ENCODE measurements around the gene ADGB. TPM values are rescaled to one million over a fixed set of nuclear protein-coding genes. Genes with fewer than 3 reads are reported as not detected.
A peak's percentile ranks its signal among the peaks of the same experiment; 100 is the strongest.

Gene ADGB
- total and polyA plus RNA-seq, 9 of the 15 experiments (the other 6 are each of a cell fraction or from before 2014, with no cell fraction given) = not detected

DNA sequence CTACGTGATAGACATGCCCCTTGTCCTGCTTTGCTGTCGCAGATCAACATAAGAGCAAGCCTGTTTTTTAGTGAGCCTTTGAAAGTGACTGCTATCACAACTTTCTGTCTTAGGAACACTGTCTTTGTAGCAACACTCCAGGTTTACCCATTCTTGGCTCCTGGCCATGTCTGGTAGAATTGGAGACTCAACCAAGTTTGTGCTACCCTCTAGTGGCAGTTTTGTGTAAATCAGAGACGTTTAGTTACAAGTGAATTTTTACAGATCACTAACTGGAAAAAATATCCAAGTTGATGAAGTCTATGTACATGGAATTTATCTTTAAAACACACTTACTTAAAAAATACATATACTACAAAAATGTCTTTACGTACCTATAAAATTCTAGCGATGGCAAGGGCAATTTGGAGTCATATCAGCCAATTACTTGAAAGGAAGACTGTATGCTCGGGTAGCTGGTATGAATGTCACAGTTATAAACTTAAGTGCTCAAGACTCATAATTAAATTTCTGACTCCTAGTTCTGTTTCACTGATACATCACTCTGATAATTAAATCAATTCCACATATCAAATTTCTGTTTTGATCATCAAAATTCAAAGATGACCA, 101.4 kb downstream of the ADGB start (continued):
- no peak for TF ChIP-seq ZBED1 (IDR thresholded peaks at IDR 0.05)
- no peak for TF ChIP-seq ZSCAN32 (CRISPR knock-in tag; IDR thresholded peaks at IDR 0.05)
- TF ChIP-seq RAD21 (CRISPR knock-in tag; conservative IDR thresholded peaks at IDR 0.05 in 1 of 2, IDR thresholded peaks at IDR 0.05 in 1 of 2) = peak; percentile 98
- no peak for TF ChIP-seq ZFPM2 (CRISPR knock-in tag; IDR thresholded peaks at IDR 0.05)
- no peak for TF ChIP-seq TAF1 (IDR thresholded peaks at IDR 0.05; ENCODE audit: control insufficient read depth, extremely low read depth, insufficient read depth, low read length, severe bottlenecking)
- no peak for TF ChIP-seq RBBP5 (IDR thresholded peaks at IDR 0.05; ENCODE audit: borderline replicate concordance, insufficient read depth, low read length, poor library complexity, severe bottlenecking)
- TF ChIP-seq, protein P1, sequence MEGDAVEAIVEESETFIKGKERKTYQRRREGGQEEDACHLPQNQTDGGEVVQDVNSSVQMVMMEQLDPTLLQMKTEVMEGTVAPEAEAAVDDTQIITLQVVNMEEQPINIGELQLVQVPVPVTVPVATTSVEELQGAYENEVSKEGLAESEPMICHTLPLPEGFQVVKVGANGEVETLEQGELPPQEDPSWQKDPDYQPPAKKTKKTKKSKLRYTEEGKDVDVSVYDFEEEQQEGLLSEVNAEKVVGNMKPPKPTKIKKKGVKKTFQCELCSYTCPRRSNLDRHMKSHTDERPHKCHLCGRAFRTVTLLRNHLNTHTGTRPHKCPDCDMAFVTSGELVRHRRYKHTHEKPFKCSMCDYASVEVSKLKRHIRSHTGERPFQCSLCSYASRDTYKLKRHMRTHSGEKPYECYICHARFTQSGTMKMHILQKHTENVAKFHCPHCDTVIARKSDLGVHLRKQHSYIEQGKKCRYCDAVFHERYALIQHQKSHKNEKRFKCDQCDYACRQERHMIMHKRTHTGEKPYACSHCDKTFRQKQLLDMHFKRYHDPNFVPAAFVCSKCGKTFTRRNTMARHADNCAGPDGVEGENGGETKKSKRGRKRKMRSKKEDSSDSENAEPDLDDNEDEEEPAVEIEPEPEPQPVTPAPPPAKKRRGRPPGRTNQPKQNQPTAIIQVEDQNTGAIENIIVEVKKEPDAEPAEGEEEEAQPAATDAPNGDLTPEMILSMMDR (IDR thresholded peaks at IDR 0.05 in 2 of 3, conservative IDR thresholded peaks at IDR 0.05 in 1 of 3; ENCODE audit: insufficient read depth in 2 of 3, low read depth in 1 of 3, low read length in 3 of 3) = peak; percentile 69 to 92 (median 82)
- TF ChIP-seq ZNF274 (IDR thresholded peaks at IDR 0.05; ENCODE audit: borderline replicate concordance, low read depth, low read length) = no peak
- TF ChIP-seq STAT5A (IDR thresholded peaks at IDR 0.05; ENCODE audit: borderline replicate concordance, low read length) = no peak
- TF ChIP-seq EP400 (IDR thresholded peaks at IDR 0.05) = 0 out of 2 replicates have a peak, but pooled peaks have one; percentile 16
- TF ChIP-seq GATAD2B (IDR thresholded peaks at IDR 0.05; ENCODE audit: borderline replicate concordance) = 0 out of 2 replicates have a peak, but pooled peaks have one; percentile 43
- TF ChIP-seq ZNF146 (CRISPR knock-in tag; IDR thresholded peaks at IDR 0.05; ENCODE audit: unreplicated experiment) = no peak
- TF ChIP-seq NR2C1 (IDR thresholded peaks at IDR 0.05) = peak; percentile 18; the same call in 1 of the 2 replicates
- no peak for TF ChIP-seq NR2C1 (tag; IDR thresholded peaks at IDR 0.05)
- peak; percentile 91 for TF ChIP-seq SMAD1 (IDR thresholded peaks at IDR 0.05; ENCODE audit: low read depth, low read length, partially characterized antibody)
- peak; percentile 35; the same call in 1 of the 2 replicates for TF ChIP-seq NCOR1 (IDR thresholded peaks at IDR 0.05)
- TF ChIP-seq DEAF1 (CRISPR knock-in tag; IDR thresholded peaks at IDR 0.05) = peak; percentile 94
- TF ChIP-seq, protein P2, sequence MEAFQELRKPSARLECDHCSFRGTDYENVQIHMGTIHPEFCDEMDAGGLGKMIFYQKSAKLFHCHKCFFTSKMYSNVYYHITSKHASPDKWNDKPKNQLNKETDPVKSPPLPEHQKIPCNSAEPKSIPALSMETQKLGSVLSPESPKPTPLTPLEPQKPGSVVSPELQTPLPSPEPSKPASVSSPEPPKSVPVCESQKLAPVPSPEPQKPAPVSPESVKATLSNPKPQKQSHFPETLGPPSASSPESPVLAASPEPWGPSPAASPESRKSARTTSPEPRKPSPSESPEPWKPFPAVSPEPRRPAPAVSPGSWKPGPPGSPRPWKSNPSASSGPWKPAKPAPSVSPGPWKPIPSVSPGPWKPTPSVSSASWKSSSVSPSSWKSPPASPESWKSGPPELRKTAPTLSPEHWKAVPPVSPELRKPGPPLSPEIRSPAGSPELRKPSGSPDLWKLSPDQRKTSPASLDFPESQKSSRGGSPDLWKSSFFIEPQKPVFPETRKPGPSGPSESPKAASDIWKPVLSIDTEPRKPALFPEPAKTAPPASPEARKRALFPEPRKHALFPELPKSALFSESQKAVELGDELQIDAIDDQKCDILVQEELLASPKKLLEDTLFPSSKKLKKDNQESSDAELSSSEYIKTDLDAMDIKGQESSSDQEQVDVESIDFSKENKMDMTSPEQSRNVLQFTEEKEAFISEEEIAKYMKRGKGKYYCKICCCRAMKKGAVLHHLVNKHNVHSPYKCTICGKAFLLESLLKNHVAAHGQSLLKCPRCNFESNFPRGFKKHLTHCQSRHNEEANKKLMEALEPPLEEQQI (IDR thresholded peaks at IDR 0.05) = no peak
- TF ChIP-seq, protein P3, sequence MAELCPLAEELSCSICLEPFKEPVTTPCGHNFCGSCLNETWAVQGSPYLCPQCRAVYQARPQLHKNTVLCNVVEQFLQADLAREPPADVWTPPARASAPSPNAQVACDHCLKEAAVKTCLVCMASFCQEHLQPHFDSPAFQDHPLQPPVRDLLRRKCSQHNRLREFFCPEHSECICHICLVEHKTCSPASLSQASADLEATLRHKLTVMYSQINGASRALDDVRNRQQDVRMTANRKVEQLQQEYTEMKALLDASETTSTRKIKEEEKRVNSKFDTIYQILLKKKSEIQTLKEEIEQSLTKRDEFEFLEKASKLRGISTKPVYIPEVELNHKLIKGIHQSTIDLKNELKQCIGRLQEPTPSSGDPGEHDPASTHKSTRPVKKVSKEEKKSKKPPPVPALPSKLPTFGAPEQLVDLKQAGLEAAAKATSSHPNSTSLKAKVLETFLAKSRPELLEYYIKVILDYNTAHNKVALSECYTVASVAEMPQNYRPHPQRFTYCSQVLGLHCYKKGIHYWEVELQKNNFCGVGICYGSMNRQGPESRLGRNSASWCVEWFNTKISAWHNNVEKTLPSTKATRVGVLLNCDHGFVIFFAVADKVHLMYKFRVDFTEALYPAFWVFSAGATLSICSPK (IDR thresholded peaks at IDR 0.05; ENCODE audit: borderline replicate concordance) = no peak
